IMR-90 (cell line): Measurements from ENCODE around the gene HELZ. TPM values are rescaled to one million over a fixed set of nuclear protein-coding genes. Genes with fewer than 3 reads are reported as not detected.

Source experiments
- ATAC-seq: fragments of 200-7000 bp; cut with Tn5 transposase; 2 replicates; pipeline ENCODE4 v1.9.1; 2020; ENCODE audit warnings: low read depth, mild to moderate bottlenecking, moderate library complexity
- BruUV-seq: library from RNA; stranded (reverse); fragments of 400-500 nt; replicated peaks from 2 replicates; lab custom pipeline; 2021; lab: Mats Ljungman, UMichigan
- CTCF ChIA-PET: fragments of 300-600 bp; formaldehyde crosslinking; extraction: SDS; loops from one replicate; lab custom pipeline; 2021; ENCODE audit warnings: antibody characterized with exemption; lab: Yijun Ruan, JAX
- POLR2A ChIA-PET: fragments of 300-600 bp; sonication (Branson Sonifier 250); formaldehyde crosslinking; loops from one replicate; lab custom pipeline; 2022; ENCODE audit warnings: antibody characterized with exemption; ENCODE audit not compliant: unreplicated experiment; lab: Charles Lee
- DNase-seq: peaks from one replicate; pipeline ENCODE4 v3.0.0; 2013
- H2AFZ ChIP-seq: replicated peaks from 2 replicates; pipeline ENCODE3; 2013; ENCODE audit warnings: low read length, mild to moderate bottlenecking; ENCODE audit not compliant: poor library complexity
- H2AK5ac ChIP-seq: 2 replicates; pipeline ENCODE4 v1.6.1; 2013; ENCODE audit warnings: low read depth, low read length, inconsistent platforms
- H2AK9ac ChIP-seq: replicated peaks from 2 replicates; pipeline ENCODE3; 2013; ENCODE audit warnings: mild to moderate bottlenecking, low read depth, low read length, moderate library complexity; ENCODE audit not compliant: poor library complexity
- H2BK120ac ChIP-seq: 2 replicates; pipeline ENCODE4 v1.6.1; 2013; ENCODE audit warnings: low read depth, low read length, inconsistent platforms
- H2BK15ac ChIP-seq: 3 replicates; pipeline ENCODE4 v1.6.1; 2013; ENCODE audit warnings: low read depth, low read length, inconsistent platforms
- H2BK20ac ChIP-seq: 2 replicates; pipeline ENCODE4 v1.6.1; 2013; ENCODE audit warnings: low read depth, mild to moderate bottlenecking, inconsistent platforms, low read length, moderate library complexity
- H2BK5ac ChIP-seq: 2 replicates; pipeline ENCODE4 v1.6.1; 2013; ENCODE audit warnings: mild to moderate bottlenecking, low read depth, low read length, inconsistent platforms; ENCODE audit not compliant: poor library complexity, severe bottlenecking
- H3K14ac ChIP-seq: replicated peaks from 2 replicates; pipeline ENCODE4 v1.6.1; 2013; ENCODE audit warnings: low read depth, low read length, inconsistent platforms
- H3K18ac ChIP-seq: 2 replicates; pipeline ENCODE4 v1.6.1; 2013; ENCODE audit warnings: low read depth, low read length, control low read depth
- H3K23ac ChIP-seq: 2 replicates; pipeline ENCODE4 v1.6.1; 2013; ENCODE audit warnings: low read depth, low read length, inconsistent platforms
- H3K27ac ChIP-seq: 2 replicates; pipeline ENCODE4 v1.5.1; 2013; ENCODE audit warnings: mild to moderate bottlenecking, control low read depth, low read length; ENCODE audit not compliant: insufficient read depth
- H3K27me3 ChIP-seq: 2 replicates; pipeline ENCODE4 v1.6.1; 2013; ENCODE audit warnings: low read length; ENCODE audit not compliant: control insufficient read depth, insufficient read depth
- H3K36me3 ChIP-seq: 2 replicates; pipeline ENCODE4 v1.6.1; 2013; ENCODE audit warnings: low read length, mixed read lengths; ENCODE audit not compliant: control insufficient read depth, insufficient read depth
- H3K4ac ChIP-seq: 2 replicates; pipeline ENCODE4 v1.6.1; 2013; ENCODE audit warnings: low read depth, low read length, inconsistent platforms
- H3K4me1 ChIP-seq: 2 replicates; pipeline ENCODE4 v1.6.1; 2013; ENCODE audit warnings: low read length, mixed read lengths; ENCODE audit not compliant: control insufficient read depth, insufficient read depth
- H3K4me2 ChIP-seq: 2 replicates; pipeline ENCODE4 v1.6.1; 2013; ENCODE audit warnings: low read depth, mild to moderate bottlenecking, control low read depth, low read length, moderate library complexity
- H3K4me3 ChIP-seq: 2 replicates; pipeline ENCODE4 v1.5.1; 2013; ENCODE audit warnings: low read depth, mild to moderate bottlenecking, control low read depth, low read length, moderate library complexity; ENCODE audit not compliant: insufficient read depth
- H3K56ac ChIP-seq: 2 replicates; pipeline ENCODE4 v1.6.1; 2013; ENCODE audit warnings: low read length, inconsistent platforms; ENCODE audit not compliant: insufficient read depth; ENCODE audit errors: extremely low read depth
- H3K79me1 ChIP-seq, 2 experiments: 2 replicates each; pipeline ENCODE4 v1.6.1; 2013; ENCODE audit warnings: low read length in 2 of 2, inconsistent platforms in 1 of 2, low read depth in 1 of 2
- H3K9ac ChIP-seq: 2 replicates; pipeline ENCODE4 v1.6.1; 2013; ENCODE audit warnings: low read depth, low read length, control low read depth
- H3K9me1 ChIP-seq: 2 replicates; pipeline ENCODE4 v1.6.1; 2013; ENCODE audit warnings: low read length, inconsistent platforms; ENCODE audit not compliant: insufficient read depth
- H3K9me3 ChIP-seq: 2 replicates; pipeline ENCODE4 v1.6.1; 2013; ENCODE audit warnings: low read length; ENCODE audit not compliant: control insufficient read depth, insufficient read depth
- H4K20me1 ChIP-seq: 2 replicates; pipeline ENCODE4 v1.6.1; 2013; ENCODE audit warnings: low read length, inconsistent platforms; ENCODE audit not compliant: insufficient read depth
- H4K5ac ChIP-seq: 2 replicates; pipeline ENCODE4 v1.6.1; 2013; ENCODE audit warnings: mild to moderate bottlenecking, low read depth, low read length, control low read depth
- H4K8ac ChIP-seq, 2 experiments: 2 replicates each; pipeline ENCODE4 v1.6.1; 2013; ENCODE audit warnings: low read depth in 2 of 2, low read length in 2 of 2, control low read depth in 1 of 2, inconsistent platforms in 1 of 2
- H4K91ac ChIP-seq: 2 replicates; pipeline ENCODE4 v1.6.1; 2013; ENCODE audit warnings: low read depth, low read length, inconsistent platforms; ENCODE audit not compliant: insufficient read depth
- CEBPB ChIP-seq: IDR thresholded peaks from 2 replicates; pipeline ENCODE4 v1.6.1; 2012; ENCODE audit warnings: low read depth, low read length, improper control_type of control experiment
- CTCF ChIP-seq: conservative IDR thresholded peaks from 2 replicates; pipeline ENCODE4 v1.5.1; 2012; ENCODE audit warnings: mild to moderate bottlenecking, low read depth, low read length, improper control_type of control experiment
- MAFK ChIP-seq: IDR thresholded peaks from 2 replicates; pipeline ENCODE4 v1.6.1; 2012; ENCODE audit warnings: low read depth, low read length, improper control_type of control experiment
- MXI1 ChIP-seq: IDR thresholded peaks from 2 replicates; pipeline ENCODE4 v1.6.1; 2012; ENCODE audit warnings: low read depth, mild to moderate bottlenecking, low read length, moderate library complexity, borderline replicate concordance
- NFE2L2 ChIP-seq: fragments of 150-350 bp; IDR thresholded peaks from 2 replicates; pipeline ENCODE4 v1.6.1; 2016; ENCODE audit warnings: low read depth, mild to moderate bottlenecking, low read length
- RCOR1 ChIP-seq: IDR thresholded peaks from 2 replicates; pipeline ENCODE4 v1.6.1; 2012; ENCODE audit warnings: mild to moderate bottlenecking, low read length, improper control_type of control experiment; ENCODE audit not compliant: insufficient replicate concordance
- WGBS, 2 experiments: methylation state at CpG; one replicate each; pipeline versions ENCODE4 v1.1.5 to v1.1.7; 2013; ENCODE audit warnings: missing lambda C conversion rate in 2 of 2; ENCODE audit not compliant: insufficient read length in 1 of 2; ENCODE audit errors: extremely low coverage in 2 of 2; 5-methylcytosine and 5-hydroxymethylcytosine counted together
- dilution Hi-C: fragments of 300-500 bp; cut with HindIII; formaldehyde crosslinking; loops from one replicate; pipeline ENCODE4 v1.14.3; 2018; ENCODE audit warnings: low sequenced_read_pairs; ENCODE audit not compliant: unreplicated experiment
- in situ Hi-C: fragments of 300-500 bp; cut with MboI; formaldehyde crosslinking; loops from 3 replicates; pipeline ENCODE4 v1.14.3; 2019; ENCODE audit warnings: low sequenced_read_pairs, inconsistent platforms, mixed read lengths
- intact Hi-C: fragments of 100-400 bp; cut with micrococcal nuclease; formaldehyde crosslinking; loops from 2 replicates; pipeline ENCODE4 v1.10.0; 2022
- polyA plus RNA-seq, 3 experiments: library from polyadenylated mRNA; depleted of rRNA; stranded (reverse); fragments of >200 nt; gene quantifications; 2 replicates each; pipeline ENCODE4 v1.2.3, GENCODE V29; 2012; ENCODE audit warnings: low replicate concordance in 1 of 3
- total RNA-seq: library from RNA; depleted of rRNA; stranded (reverse); fragments of >200 nt; gene quantifications from 2 replicates; pipeline ENCODE4 v1.2.3, GENCODE V29; 2012

HELZ gene
- total and polyA plus RNA-seq, 2 of the 4 experiments (the other 2 are of a cell fraction) = 8.0 to 60.6 TPM

- H2BK20ac ChIP-seq = no peak overlapping the region
- intact Hi-C loops (no loop called here), in situ Hi-C loops (no loop called here), dilution Hi-C loops (no loop called here)
- ChIA-PET POLR2A (no interaction called here), CTCF (interaction anchor here (0.7 kb wide), 1 partner anchor 565 kb away, joined by 3 read pairs; no protein-coding TSS in a partner anchor)
- H3K27ac ChIP-seq = peak overlapping the region; percentile 47; the same call in 1 of the 2 replicates
- H3K4me1 ChIP-seq = peaks cover 6% of the 10 kb centered on the region; the same call in 1 of the 2 replicates
- H2AFZ ChIP-seq = peak overlapping the region; percentile 64
- peak overlapping the region in 1 of 2 experiments; percentile 22; a peak in 1 of 4 replicates for H4K8ac ChIP-seq
- H2AK5ac ChIP-seq = no peak overlapping the region
- H3K4me3 ChIP-seq = no peak overlapping the region
- no peak overlapping the region for H2BK15ac ChIP-seq
- no peak overlapping the region for H3K9ac ChIP-seq
- H3K27me3 ChIP-seq = no peaks in the 10 kb centered on the region
- peak; percentile 88 for ATAC-seq
- no peak overlapping the region for H2AK9ac ChIP-seq
- 7% methylated on average over 3 of the region's 14 CpGs; no CpG with 5 or more reads in 1 of the 2 experiments for whole genome bisulfite sequencing, 2 experiments
- no peak overlapping the region for H4K5ac ChIP-seq
- peak overlapping the region; percentile 70 for H3K4me2 ChIP-seq
- no peaks in the 10 kb centered on the region for H3K79me1 ChIP-seq
- H3K18ac ChIP-seq = 0 out of 2 replicates have a peak overlapping the region, but pooled peaks have one; percentile 10
- no peak overlapping the region for H3K4ac ChIP-seq
- no peak overlapping the region for H3K56ac ChIP-seq
- H4K20me1 ChIP-seq = peaks cover 5% of the 10 kb centered on the region; the same call in 1 of the 2 replicates
- peak; percentile 75 for DNase-seq
- H3K9me3 ChIP-seq = no peaks in the 10 kb centered on the region
- H3K14ac ChIP-seq = no peak overlapping the region
- BruUV-seq = no TSS peak
- H4K91ac ChIP-seq = no peak overlapping the region
- TF ChIP-seq MXI1 (no peak), MAFK (0 out of 2 replicates have a peak, but pooled peaks have one; percentile 14), NFE2L2 (no peak), RCOR1 (no peak), CTCF (no peak), CEBPB (peak; percentile 95)
- peaks cover 4% of the 10 kb centered on the region; the same call in 1 of the 2 replicates for H3K9me1 ChIP-seq
- no peak overlapping the region for H2BK120ac ChIP-seq
- H3K23ac ChIP-seq = peak overlapping the region; percentile 48; the same call in 1 of the 2 replicates
- no peaks in the 10 kb centered on the region for H3K36me3 ChIP-seq
- H2BK5ac ChIP-seq = peak overlapping the region; percentile 35
Observed at GRCh38 chr17:67260170-67260987, 15.4 kb upstream of the HELZ start.
